M059J (cell line): ENCODE data around the gene IZUMO3. TPM values are rescaled to one million over a fixed set of nuclear protein-coding genes. Genes with fewer than 3 reads are reported as not detected.
"Not testable (repeated sequence)": the region's sequence is repeated elsewhere in the genome, so short reads cannot be mapped to it uniquely, and the experiment has no call there.

Experiments
- DNase-seq: peaks from one replicate; pipeline ENCODE4 v3.0.0-alpha.2; 2012; ENCODE audit warnings: low read depth
- total RNA-seq: library from RNA; depleted of rRNA; stranded (reverse); fragments of >200 nt; shearing (Covaris generic); gene quantifications from 2 replicates; pipeline ENCODE4 v1.2.3, GENCODE V29; 2014; rRNA removed

The IZUMO3 gene, protein sequence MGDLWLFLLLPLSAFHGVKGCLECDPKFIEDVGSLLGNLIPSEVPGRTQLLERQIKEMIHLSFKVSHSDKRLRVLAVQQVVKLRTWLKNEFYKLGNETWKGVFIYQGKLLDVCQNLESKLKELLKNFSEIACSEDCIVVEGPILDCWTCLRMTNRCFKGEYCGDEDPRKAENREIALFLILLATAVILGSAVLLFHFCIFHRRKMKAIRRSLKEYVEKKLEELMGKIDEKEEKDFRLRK
- not detected in 2 replicates for total RNA-seq

- DNase-seq: no peak
Observed at GRCh38 chr9:24545847-24546522, at the start of gene IZUMO3. IZUMO3 (minus strand) TSS chr9:24545897; CDS start chr9:24545649, 248 bp downstream.

DNA sequence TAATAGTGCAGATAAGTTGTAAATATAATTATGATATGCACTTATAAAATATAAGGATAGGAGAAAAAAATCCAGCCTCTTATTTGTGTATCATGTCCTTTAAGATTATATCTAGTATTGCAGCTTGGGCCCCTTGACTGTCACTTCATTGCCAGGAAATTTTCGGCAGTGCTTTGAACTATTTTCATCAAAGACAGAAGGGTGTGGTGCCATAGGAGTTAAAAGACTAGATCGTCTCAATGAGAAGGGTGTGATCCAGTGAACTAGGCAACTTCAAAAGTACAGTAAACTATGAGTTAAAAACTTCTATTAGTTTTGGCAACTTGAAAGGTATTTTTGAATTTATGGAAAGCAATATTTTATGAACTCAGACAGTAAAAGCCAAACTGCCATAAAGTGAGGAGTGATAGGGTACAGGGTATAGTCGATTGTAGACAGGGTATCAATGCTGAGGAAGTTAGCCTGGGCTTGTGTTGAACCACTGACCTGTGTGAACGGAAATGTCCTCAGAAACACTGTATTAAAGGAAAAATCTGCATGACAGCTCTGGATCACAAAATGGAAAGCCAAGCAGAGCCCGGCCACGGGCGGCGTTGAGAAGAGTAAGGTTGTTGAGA, 48.6 kb upstream of the IZUMO3 start:
- DNase-seq: no peak

GRCh38 chr9:24590432-24590831, 44.7 kb upstream of the IZUMO3 start:
- peak; percentile 0 for DNase-seq

GRCh38 chr9:24587883-24588282, 42.2 kb upstream of the IZUMO3 start:
- no peak for DNase-seq

DNA sequence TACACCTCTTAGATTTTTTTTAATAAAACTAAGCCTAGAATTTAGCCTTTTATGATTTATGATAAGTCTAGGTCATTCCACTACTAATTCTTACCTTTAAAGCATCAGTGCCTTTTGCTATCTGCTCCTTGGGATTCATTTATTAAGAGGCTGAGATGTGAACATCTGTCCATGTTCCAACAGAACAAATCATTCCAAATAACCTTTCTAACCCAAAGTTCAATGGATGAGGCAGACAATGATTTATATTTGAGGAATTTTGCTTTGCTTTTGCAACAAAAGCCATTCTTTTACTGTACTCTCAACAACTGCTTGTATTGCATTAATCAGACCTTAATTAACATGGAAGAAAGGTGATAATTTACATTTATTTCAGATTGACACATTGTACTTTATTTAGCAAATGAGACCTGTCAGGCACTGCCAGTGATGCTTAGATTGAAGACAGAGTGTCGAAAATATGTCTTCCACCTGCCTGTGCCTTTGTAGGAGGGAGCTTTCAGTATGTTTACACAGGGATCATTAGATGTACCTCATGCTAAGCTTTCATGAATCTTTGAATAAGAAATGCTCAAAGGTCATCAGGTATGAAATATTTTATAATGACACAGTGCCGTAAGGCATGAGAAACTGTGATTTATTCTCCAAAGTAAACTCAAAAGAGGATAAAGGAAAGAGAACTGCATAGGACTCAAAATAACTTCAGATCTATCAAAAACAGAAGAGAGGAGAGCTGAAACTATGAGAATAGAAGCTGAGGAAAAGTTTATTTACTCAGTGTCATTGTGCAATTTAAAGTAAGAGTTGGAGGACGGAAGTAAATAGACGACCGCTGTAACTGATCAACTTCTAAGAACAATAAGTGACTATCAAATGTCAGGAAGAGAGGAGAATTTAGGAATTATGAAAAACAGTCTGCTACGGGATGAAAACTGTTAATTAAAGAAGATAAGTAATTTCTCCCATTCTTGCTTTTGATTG, 36.7 kb upstream of the IZUMO3 start:
- DNase-seq: no peak

- not testable (repeated sequence) for DNase-seq
Observed at GRCh38 chr9:24580005-24580404, 34.3 kb upstream of the IZUMO3 start.

- DNase-seq: no peak
Observed at GRCh38 chr9:24572406-24572805, 26.7 kb upstream of the IZUMO3 start.

- no peak for DNase-seq
Observed at GRCh38 chr9:24561957-24562356, 16.3 kb upstream of the IZUMO3 start.

DNA sequence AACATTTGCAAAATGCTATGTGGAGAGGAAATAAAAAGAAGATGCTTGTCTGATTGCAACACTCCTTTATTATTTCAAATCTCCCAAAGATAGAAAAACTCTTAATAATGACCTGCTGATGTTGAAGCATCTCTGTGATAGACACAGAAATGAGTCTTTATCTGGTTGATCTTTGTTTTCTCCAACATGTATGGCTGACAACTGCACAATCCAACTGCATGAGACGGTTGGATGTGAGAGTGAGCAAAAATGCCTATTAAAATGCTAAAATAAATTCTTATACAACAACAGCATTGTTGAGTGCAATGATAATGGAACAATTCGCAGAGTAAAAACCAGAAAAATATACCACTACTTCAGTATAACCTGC, 7.5 kb upstream of the IZUMO3 start:
- no peak for DNase-seq

- DNase-seq: no peak
Observed at GRCh38 chr9:24552526-24553182, 7.0 kb upstream of the IZUMO3 start.

GRCh38 chr9:24545285-24545684, 412 bp downstream of the IZUMO3 start:
- DNase-seq: peak; percentile 2

GRCh38 chr9:24518545-24518944, 27.2 kb downstream of the IZUMO3 start:
- DNase-seq: no peak

DNA sequence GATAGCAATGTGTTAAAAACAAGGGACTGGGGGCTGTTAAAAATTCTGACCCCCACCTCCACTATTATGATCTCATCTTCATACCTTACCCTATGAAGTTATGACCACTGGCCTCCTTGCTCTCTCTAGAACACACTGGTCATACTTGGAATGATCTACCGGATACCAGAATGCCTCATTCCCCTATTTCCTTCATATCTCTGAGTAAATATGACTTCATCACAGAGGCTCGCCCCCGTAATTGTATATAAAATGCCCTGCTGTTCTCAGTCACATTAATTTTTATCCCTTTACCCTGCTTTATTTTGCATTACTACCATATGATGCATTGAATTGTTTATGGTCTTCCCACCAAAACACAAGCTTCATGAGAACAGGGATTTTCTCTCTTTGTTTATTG, 29.2 kb downstream of the IZUMO3 start:
- no peak for DNase-seq

DNA sequence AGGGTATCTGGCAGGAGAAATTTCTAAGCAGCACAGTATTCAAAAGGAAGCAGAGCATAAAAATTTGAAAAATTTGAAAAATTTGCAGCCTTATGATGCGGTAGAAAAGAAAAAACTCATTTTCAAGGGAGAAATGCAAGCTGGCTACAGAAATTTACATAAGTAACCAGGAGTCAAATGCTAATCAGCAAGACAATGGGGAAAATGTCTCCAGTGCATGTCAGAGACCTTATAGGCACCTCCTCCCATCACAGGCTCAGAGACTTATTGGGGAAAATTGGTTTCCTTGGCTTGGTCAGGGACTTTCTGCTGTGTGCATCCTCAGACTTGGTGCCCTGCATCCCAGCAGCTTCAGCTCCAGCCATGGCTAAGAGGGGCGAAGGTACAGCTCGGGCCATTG, 35.8 kb downstream of the IZUMO3 start:
- DNase-seq: no peak

DNA sequence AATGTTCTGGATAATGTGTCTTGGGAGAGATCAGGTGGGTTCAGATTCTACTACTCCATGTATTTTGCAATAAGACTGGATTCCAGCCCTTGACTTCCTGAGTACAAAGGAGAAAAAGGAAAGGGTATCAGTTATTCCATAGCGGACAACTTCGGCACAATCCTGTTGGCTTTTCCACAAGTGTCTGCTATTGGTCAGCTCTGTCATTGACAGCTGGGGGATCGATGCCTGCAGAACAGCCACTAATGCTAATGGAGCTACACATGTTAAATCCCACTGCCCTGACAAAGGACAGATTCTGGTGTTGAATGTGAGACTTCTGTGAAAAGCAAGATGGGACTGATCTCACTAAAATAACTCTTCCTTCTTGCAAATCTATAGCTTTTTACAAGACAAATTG, 41.2 kb downstream of the IZUMO3 start:
- no peak for DNase-seq

DNA sequence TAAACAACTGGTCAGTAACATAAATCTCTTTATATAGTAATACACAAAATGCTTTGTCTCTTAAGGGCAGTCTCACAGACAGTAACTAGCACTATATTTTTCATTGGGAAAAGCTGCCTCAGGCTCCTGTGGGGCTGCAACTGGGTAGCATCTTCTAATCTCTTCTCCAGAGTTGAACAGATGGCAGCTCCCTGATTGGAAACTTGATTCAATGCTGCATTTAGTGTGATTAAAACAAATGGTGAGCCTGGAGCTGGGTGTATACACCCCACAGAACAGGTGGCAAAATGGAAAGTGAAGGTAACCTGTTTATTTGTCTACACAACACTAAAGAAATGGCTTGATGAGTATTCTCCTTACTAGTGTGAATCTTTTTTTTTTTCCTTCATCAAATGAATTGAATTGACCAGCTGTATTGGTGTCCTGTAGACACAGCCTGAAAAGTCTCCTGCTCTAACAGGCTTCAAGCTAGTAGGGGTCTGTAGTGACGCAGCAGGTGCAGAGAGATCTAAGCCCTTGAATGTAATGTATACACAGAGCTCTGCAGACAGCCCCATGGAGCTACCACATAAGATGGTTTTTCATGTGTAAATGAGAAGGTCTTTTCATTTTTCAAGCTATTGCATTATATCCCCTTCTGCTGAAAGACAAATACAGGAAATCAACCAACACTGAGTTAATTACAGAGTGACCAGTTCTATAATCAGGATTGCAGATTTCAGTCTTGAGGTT, 43.3 kb downstream of the IZUMO3 start:
- DNase-seq: no peak

DNA sequence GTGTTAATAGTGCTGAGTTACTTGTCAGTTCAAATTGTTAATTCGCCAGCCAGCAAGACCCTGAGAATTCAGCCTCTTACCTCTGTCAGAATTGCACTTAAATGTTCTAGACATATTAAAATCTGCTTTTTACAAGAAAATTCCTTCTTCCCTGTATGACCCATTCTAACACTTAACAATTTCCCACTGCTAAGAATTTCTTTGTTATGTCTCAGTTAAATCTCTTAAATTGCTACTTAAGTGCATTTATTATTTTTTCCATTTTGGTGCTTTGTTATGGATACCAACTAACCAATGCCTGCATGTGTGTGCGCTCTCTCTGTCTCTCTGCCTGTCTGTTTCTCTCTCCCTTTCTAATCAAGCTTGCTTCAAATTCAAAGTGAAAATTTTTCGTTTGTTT, 44.9 kb downstream of the IZUMO3 start:
- no peak for DNase-seq

GRCh38 chr9:24498632-24499031, 47.1 kb downstream of the IZUMO3 start:
- DNase-seq: no peak

DNA sequence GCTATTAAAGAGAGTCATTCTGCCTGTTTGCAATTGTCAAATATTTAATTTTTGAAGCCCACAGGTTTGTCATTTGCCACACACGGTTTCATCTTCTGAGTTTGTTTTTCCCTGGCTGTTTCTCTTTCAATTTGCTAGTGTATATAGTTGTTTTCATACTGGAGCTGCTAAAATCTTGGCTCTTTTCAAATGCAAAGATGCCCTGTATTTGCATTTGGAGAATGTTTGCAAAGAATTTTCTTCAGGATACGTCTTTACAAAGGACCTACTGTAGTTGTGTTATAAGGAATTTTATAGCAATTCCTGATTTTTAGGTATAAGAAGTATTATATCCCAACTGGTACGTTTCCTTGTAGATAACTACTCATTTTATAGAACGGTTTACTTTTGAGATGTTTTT, 48.0 kb downstream of the IZUMO3 start:
- no peak for DNase-seq
